SU-DHL-6 (cell line): ENCODE data around the gene EPHA3.

Source experiments
- EZH2phosphoT487 ChIP-seq: fragments of 200-600 bp; sonication (generic), shearing (Covaris generic); conservative IDR thresholded peaks from 2 replicates; pipeline ENCODE4 v1.6.1; 2018; ENCODE audit warnings: mild to moderate bottlenecking, antibody characterized with exemption, low read length, moderate library complexity, mixed read lengths
- TF ChIP-seq, protein P1 (sequence below): fragments of 200-600 bp; sonication (generic); IDR thresholded peaks from one replicate; pipeline ENCODE4 v1.5.1; 2017; ENCODE audit warnings: antibody characterized with exemption, mild to moderate bottlenecking, low read length, moderate library complexity; ENCODE audit not compliant: insufficient read depth, poor library complexity, severe bottlenecking

DNA sequence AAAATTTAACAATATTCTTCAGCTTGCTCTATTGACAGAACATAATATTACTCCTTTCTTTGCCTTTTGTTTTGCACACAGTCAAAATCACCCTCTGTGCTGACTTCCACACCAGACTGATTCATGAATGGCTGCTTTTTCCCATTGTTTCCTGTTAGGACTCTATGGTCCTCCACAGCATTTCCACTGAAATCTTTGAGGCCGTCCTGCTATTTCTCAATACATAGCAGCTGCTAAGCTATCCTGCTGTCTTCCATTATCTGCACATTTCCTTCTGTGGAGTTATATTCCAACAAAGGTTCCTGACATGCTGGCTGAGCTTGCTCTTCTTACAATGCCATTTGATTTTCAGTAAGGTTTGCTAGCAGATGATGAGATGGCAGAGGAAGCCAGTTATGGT lies 153.3 kb downstream of the EPHA3 start:
- TF ChIP-seq, protein P1, sequence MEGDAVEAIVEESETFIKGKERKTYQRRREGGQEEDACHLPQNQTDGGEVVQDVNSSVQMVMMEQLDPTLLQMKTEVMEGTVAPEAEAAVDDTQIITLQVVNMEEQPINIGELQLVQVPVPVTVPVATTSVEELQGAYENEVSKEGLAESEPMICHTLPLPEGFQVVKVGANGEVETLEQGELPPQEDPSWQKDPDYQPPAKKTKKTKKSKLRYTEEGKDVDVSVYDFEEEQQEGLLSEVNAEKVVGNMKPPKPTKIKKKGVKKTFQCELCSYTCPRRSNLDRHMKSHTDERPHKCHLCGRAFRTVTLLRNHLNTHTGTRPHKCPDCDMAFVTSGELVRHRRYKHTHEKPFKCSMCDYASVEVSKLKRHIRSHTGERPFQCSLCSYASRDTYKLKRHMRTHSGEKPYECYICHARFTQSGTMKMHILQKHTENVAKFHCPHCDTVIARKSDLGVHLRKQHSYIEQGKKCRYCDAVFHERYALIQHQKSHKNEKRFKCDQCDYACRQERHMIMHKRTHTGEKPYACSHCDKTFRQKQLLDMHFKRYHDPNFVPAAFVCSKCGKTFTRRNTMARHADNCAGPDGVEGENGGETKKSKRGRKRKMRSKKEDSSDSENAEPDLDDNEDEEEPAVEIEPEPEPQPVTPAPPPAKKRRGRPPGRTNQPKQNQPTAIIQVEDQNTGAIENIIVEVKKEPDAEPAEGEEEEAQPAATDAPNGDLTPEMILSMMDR: no peak
- TF ChIP-seq EZH2phosphoT487: no peak
